Astrocyte of the spinal cord (primary cell): Measurements from ENCODE around the gene PRRT4.

Experiments
- DNase-seq: peaks from one replicate; pipeline ENCODE4 v3.0.0; 2011; ENCODE audit warnings: low read depth, low spot score
- H3K4me3 ChIP-seq: 2 replicates; pipeline ENCODE4 v1.5.1; 2011; ENCODE audit warnings: low read depth, mild to moderate bottlenecking, low read length, moderate library complexity
- in situ Hi-C: cut with HindIII; loops from 2 replicates; pipeline ENCODE4 v1.10.0; 2017; ENCODE audit warnings: low sequenced_read_pairs
- TF ChIP-seq, protein P1 (sequence below): IDR thresholded peaks from 2 replicates; pipeline ENCODE4 v1.5.1; 2012; ENCODE audit warnings: low read depth, mild to moderate bottlenecking, low read length, inconsistent platforms

PRRT4 gene

GRCh38 chr7:128407233-128407589 lies 45.7 kb upstream of the PRRT4 start:
- in situ Hi-C loops, result no loop called here
- DNase-seq, result no peak
- no peak overlapping the region for H3K4me3 ChIP-seq
- TF ChIP-seq, protein P1, sequence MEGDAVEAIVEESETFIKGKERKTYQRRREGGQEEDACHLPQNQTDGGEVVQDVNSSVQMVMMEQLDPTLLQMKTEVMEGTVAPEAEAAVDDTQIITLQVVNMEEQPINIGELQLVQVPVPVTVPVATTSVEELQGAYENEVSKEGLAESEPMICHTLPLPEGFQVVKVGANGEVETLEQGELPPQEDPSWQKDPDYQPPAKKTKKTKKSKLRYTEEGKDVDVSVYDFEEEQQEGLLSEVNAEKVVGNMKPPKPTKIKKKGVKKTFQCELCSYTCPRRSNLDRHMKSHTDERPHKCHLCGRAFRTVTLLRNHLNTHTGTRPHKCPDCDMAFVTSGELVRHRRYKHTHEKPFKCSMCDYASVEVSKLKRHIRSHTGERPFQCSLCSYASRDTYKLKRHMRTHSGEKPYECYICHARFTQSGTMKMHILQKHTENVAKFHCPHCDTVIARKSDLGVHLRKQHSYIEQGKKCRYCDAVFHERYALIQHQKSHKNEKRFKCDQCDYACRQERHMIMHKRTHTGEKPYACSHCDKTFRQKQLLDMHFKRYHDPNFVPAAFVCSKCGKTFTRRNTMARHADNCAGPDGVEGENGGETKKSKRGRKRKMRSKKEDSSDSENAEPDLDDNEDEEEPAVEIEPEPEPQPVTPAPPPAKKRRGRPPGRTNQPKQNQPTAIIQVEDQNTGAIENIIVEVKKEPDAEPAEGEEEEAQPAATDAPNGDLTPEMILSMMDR, result no peak

GRCh38 chr7:128406314-128407232 lies 45.1 kb upstream of the PRRT4 start:
- in situ Hi-C loops, result no loop called here

DNA sequence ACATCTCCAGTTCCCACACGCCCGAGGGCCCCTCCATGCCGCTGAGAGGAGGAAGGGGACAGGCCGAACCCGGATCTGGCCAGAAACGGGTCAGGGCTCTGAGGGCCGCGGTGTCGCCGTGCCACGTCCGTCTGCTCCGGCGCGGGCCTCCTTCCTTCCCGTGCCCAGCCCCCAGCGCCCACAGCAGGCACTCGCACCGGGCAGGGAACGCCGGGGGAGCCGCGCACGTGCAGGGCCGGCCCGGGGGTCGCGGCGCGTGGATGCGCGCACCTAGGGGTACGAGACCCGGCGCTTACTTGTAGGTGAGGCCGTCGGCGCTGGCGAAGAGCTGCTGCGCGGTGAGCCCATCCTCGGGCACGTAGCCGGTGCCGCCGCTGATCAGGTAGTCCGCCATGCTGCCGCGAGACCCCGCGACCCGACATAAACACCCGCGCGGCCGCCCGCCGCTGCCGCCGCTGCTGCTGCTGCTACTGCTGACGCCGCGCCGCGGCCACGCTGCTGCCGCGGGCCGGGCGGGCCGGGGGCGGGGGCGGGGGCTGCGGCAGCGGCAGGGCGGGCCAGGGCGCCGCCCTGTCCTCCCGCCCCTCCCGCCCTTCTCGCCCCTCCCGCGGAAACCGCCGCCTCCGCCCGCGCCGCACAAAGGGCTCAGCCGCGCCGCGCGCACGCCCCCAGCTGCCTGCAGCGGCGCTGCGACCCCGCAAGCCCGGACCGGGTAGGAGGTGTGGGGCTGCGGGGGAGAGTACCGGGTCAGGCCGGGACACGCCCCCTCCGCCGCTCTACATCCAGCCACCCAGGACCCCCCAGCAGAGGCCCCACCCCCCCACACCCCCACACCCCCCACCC lies 44.2 kb upstream of the PRRT4 start:
- in situ Hi-C loops, result no loop called here
- no peak for DNase-seq
- TF ChIP-seq, protein P1, result no peak
- H3K4me3 ChIP-seq, result peak overlapping the region; percentile 67

More at GRCh38 chr7:128406314-128407232, 45.1 kb upstream of the PRRT4 start:
- TF ChIP-seq, protein P1, result no peak
- no peak overlapping the region for H3K4me3 ChIP-seq
- DNase-seq, result no peak

- peak overlapping the region; percentile 67 for H3K4me3 ChIP-seq
- DNase-seq, result no peak
- in situ Hi-C loops, result no loop called here
- TF ChIP-seq, protein P1, result peak; percentile 38
Measured at GRCh38 chr7:128404886-128405470, 43.5 kb upstream of the PRRT4 start.

DNA sequence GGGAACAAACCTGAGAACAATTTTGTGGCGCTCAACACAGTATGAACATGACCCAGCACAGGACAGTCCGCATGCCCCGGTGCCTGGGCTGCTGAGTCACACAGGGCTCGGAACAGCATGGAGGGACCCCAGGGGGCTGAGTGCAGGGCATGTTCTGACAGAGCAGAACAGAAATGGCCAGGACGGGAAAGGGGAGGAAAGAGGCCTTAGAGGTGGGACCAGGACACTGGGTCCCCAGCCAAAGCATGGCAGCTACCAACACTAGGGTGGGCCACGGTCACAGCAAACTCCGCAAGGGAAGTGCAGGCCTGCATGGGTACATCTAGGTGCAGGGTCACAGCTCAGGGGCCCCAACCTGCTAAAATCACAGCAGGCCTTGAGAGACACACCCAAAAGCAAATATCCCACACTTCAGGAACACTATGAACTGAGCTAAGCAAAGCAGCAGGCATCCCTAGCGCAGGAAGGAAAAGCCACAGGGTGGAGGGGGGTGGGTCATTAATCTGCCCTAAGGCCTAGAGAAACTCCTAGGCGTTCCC lies 42.7 kb upstream of the PRRT4 start:
- DNase-seq, result no peak
- TF ChIP-seq, protein P1, result no peak
- peak overlapping the region; percentile 67 for H3K4me3 ChIP-seq
- in situ Hi-C loops, result no loop called here

GRCh38 chr7:128403676-128404075 lies 42.2 kb upstream of the PRRT4 start:
- TF ChIP-seq, protein P1, result no peak
- in situ Hi-C loops, result no loop called here
- no peak overlapping the region for H3K4me3 ChIP-seq

More at GRCh38 chr7:128403676-128404075, 42.2 kb upstream of the PRRT4 start:
- DNase-seq, result no peak
